ENCODE data around the gene TLE2.
"Not testable (repeated sequence)": the region's sequence is repeated elsewhere in the genome, so short reads cannot be mapped to it uniquely, and the experiment has no call there.

TLE2 gene

DNA sequence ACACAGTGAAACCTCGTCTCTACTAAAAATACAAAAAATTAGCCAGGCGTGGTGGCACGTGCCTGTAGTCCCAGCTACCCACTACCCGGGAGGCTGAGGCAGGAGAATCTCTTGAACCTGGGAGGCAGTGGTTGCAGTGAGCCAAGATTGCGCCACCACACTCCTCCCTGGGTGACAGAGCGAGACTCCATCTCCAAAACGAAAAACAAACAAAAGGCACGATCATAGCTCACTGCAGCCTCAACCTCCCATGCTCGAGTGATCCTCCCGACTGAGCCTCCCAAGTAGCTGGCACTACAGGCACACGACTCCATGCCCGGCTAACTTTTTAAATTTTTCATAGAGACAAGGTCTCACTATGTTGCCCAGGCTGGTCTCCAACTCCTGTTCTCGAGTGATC, 17.0 kb downstream of the TLE2 start:
- not testable (repeated sequence) for DNase-seq

DNA sequence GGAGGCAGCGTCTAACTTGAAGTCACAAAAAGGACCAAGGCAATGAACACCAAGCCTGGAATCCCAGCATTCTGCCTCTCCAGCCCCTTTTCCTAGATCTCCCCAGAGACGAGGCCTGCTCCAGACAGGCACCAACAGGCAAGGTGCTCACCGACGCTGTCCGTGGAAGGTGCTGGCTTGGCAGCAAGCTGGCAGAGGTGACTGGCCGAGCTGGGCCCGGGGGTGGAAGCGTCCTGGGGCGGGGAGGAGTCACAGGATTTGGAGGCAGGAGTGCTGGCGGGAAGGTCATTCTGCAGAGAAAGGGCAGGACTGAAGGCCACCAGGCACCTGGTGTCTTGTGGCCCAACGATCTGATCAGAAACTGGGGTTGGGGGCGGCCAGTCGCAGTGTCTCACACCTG, 18.2 kb downstream of the TLE2 start:
- no peak for DNase-seq

DNA sequence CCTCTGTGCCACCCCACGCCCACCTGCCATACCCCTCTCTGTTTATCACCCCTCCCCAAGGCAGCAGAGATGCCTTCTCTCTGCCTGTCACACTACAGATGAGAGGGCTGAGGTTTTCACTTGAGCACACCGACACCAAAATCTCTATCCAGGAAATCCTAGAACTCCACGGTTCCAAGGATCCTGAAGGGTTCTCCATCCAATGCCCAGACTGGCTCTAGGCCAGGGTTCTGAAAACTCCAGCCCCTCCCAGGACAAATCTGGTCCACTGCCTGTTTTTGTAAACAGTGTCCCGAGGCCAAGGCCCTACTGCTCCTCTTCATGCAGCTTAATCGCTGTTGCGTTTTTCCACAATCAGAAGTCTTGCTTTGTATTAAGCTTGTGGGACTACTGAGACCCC, 20.1 kb downstream of the TLE2 start:
- no peak for DNase-seq

DNA sequence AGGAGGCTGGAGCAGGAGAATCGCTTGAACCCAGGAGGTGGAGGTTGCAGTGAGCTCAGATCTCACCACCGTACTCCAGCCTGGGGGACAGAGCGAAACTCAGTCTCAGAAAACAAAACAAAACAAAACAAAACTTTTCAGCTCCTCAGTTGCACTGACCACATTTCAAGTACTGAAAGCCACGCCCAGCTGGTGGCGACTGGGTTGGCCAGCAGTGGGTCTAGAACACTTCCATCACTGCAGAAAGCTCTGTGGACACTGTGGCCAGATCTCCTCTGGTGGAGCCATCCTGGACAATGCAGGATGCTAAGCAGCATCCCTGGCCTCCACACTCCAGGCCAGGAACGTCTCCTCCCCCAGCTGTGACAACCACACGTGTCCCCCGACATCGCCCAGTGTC, 21.1 kb downstream of the TLE2 start:
- no peak for DNase-seq

DNA sequence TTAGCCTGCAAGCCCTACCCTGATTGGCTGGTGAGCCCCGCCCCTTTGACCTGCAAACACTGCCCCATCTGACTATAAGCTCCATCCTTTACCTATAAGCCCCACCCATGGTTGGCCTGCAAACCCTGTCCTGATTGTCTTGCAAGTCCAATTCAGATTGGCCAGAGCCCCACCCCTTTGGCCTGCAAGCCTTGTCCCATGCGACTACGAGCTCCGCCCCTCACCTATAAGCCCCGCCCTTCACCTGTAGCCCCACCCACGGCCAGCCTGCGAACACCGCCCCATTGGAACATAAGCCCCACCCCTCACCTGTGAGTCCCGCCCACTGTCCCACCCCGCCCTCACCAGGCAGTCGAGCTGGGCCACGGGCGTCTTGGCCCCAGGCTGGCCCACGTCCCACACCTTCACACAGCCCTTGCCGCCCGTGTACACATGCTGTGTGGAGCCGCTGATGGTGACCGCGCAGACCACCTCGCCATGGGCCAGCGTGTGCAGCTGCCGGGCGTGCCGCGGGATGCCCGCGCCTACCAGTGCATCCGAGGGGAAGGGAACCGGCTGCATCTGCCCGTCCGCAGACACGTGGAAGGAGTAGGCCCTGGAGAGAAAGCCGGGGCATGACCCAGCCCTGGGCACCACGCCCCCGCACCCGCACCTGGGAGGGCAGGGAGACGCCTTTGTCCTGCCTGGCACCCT, 22.9 kb downstream of the TLE2 start:
- DNase-seq, result no peak

DNA sequence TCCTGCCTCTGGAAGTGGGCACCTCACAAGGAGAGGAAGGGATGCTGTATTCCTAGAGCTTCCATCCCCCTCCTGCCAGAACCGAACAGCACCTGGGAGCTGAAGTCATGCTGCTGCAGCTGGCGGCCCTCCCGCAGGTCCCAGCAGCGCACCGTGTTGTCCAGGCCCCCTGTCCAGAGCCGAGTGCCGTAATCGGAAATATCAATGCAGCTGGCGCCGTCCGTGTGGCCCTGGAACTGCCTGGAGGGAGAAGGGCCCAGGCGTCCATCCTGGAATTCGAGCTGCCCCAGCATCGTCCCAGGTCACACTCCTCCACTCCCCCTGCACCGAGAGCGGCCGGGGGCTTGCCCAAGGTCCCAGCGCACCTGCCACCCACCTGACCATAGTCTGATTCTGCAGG, 23.7 kb downstream of the TLE2 start:
- no peak for DNase-seq

DNA sequence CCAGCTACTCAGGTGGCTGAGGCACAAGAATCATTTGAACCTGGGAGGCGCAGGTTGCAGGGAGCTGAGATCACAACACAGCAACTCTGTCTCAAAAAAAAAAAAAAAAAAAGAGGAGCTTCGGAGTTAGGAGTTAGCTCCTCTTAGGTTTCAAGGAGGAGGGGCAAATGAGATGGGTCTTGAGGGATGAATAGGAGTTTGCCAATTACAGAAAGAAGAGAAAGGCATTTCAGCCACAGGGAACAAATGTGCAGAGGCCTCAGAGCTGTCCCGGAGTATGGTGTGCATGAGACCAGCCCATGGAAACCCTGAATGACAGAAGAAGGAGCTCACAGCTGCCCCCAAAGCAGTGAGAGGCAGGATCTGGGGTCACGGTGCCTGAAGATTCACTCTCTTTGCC, 24.6 kb downstream of the TLE2 start:
- DNase-seq, result no peak

DNA sequence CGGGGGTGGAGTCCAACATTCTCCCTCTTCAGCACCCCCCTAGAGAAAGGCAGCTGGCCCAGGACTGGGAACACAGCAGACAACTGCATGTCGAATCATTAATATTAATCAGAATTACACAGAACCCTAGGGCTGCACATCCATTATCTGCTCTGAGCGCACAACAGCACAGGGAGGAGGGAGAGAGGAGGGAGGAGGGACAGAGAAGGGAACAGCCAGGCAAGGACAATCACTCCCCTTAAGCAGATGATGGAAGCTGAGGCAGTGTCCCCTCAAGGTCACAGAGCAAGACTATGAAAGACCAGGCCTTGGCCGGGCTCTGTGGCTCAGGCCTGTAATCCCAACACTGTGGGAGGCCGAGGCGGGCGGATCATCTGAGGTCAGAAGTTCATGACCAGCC, 26.0 kb downstream of the TLE2 start:
- no peak for DNase-seq

DNA sequence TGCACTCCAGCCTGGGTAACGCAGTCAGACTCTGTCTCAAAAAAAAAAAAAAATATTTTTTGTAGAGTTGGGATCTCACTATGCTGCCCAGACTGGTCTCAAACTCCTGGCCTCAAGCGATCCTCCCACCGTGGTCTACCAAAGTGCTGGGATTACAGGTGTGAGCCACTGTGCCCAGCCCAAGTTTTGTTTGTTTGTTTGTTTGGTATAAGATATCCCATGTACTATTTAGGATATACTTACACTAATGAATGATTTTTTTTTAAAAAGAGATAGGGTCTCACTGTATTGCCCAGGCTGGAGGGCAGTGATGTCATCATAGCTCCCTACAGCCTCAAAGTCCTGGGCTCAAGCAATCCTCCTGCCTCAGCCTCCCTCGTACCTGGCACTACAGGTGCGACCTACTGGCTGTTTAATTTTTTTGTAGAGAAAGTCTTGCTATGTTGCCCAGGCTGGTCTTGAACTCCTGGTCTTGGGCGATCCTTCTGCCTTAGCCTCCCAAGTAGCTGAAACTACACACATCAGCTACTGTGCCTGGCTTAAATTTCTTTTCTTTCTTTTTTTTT, 27.8 kb downstream of the TLE2 start:
- DNase-seq, result no peak

DNA sequence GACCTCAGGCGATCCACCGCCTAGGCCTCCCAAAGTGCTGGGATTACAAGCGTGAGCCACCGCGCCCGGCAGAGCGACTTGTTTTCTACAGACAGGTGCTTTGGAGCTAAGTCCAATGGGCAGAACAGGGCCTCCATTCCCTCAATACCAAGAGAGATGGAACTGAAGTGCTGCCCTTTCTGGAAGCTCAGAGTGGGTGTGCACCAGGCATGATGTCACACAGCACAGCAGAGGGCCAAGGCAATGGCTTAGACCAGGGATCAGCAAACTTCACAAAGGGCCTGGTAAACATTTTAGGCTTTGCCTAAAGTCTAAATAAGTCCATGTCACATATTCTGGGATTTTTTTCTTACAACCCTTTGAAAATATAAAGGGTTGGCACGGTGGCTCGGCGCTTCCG, 30.4 kb downstream of the TLE2 start:
- no peak for DNase-seq

DNA sequence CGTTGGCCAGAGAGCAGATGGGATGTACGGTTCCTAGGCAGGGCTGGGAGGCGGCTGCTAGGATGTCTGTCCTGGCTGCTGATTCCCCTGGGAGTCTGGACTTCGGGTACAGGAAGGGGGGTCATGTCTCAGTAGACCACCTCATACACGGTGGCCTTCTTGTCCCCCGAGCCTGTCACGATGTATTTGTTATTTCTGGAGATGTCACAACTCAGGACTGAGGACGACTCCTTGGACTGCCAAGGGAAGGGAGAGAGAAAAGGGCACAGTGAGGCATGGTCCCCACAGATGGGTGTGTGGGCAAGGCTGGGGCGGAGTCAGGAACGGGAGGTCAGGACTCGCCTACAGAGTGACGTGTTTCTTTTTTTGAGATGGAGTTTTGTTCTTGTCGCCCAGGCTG, 31.4 kb downstream of the TLE2 start:
- DNase-seq, result no peak

DNA sequence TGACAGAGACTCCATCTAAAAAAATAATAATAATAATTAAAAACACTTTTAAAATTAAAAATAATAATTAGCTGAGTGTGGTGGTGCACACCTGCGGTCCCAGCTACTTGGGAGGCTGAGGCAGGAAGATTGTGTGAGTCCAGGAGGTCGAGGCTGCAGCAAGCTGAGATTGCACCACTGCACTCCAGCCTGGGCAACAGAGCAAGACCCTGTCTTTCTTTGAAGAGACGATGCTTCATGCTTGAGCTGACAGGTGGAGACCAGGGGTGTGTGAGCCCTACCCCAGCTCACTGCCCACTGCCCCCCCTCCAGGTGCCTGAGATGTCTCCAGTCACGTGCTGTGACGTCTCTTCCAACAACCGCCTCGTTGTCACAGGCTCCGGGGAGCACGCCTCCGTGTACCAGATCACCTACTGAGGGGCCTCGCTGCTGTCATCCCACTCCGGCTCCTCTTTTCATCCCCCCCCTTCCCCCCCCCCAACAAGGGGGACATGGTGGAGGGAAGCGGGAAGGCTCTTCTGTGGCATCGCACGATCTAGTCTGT, 34.4 kb downstream of the TLE2 start:
- no peak for DNase-seq

DNA sequence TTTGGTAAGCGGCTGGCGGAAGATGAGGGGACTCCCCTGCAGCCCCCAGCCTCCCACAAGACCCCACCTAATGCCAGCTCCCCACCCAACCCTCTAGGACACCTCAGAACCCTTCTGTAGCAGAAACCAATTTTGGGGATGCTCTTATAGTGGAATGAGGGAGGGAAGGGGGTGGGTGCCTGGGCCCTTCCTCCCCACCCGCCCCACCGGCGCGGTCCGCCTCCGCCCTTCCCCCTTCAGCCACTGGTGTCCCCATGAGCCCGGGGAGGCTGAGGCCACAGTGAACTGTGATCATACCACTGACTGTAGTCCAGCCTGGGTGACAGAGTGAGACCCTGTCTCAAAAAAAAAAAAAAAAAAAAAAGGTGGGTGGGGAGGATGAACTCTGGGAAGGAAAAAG, 35.5 kb downstream of the TLE2 start:
- DNase-seq, result no peak

DNA sequence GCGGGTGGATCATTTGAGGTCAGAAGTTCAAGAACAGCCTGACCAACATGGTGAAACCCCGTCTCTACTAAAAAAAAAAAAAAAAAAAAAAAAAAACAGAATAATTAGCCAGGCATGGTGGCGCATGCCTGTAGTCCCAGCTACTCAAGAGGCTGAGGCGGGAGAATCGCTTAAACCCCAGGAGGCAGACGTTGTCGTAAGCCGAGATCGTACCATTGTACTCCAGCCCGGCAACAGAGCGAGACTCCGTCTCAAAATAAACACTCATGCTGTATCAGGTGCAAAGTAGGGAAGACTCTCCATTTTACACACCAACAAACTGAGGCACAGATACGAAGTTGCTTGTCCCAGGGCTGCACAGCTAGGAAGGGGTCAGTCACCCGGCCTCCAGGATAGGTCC, 36.1 kb downstream of the TLE2 start:
- no peak for DNase-seq

DNA sequence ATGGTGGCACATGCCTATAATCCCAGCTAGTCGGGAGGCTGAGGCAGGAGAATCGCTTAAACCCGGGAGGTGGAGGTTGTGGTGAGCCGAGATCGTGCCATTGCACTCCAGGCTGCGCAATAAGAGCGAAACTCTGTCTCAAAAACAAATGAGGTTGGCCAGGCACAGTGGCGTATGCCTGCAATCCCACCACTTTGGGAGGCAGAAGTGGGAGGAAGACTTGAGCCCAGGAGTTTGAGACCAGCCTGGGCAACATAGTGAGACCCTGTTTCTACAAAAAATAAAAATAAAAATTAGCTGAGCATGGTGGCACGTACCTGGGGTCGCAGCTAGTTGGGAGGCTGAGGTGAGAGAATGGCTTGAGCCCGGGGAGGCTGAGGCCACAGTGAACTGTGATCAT, 36.7 kb downstream of the TLE2 start:
- not testable (repeated sequence) for DNase-seq

DNA sequence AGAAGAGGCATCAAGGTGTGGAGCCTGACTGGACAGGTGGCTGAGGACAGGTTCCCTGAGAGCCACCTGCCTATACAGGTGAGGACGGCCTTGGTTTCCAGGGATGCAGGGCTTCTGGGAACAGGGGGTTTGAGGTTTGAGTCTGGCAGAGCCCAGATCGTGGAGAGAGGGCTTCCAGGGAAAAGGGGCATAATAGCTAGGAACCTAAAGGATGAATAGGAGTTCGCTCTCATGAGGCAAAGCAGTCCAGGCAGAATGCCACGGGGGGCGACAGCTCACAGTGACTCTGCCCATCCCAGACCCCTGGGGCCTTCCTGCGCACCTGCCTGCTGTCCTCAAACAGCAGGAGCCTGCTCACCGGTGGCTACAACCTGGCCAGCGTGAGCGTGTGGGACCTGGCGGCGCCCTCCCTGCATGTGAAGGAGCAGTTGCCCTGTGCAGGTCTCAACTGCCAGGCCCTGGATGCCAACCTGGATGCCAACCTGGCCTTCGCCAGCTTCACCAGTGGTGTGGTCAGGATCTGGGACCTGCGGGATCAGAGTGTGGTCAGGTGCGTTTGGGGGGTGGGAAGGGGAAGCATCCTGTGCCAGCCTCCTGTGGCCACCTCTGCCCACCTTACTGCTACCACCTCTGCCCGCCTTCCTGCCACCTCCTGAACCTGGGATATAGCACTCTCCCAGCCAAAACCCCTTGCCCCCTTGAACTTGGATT, 39.7 kb downstream of the TLE2 start:
- no peak for DNase-seq

DNA sequence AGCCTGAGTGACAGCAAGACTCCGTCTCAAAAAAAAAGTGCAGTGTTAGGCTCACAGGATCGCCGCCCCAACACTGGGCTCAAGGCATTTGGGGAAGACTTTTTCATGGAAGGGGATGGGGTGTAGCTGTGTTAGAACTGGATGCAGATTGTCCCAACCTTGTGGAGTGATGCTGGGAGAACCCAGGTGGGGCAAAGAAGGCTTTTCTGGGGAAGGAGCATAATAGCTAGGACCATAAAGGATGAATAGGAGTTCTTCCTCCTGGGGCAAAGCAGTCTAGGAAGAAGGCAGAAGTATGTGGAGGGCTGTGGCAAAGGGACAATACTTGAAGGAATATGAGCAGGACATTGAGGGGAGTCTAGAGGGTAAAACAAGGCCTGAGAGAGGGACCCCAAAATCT, 40.5 kb downstream of the TLE2 start:
- no peak for DNase-seq

DNA sequence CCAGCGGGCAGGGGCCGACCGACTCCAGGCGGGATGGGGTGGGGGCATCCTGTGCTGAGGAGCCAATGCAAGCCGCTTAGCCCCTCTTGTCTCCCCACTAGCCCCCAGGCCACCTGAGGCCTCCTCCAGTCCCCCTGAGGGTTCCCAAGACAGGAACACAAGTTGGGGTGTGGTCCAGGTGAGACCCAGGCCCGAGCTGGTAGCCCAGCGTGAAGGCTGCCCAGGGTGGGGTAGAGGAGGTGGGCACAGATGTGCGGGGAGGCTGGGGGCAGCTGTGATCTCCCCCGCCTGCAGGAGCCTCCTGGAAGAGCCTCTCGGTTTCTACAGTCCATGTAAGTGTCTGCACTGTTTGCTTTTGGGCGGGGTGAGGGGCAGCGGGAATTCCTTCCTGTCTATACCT, 41.3 kb downstream of the TLE2 start:
- no peak for DNase-seq

DNA sequence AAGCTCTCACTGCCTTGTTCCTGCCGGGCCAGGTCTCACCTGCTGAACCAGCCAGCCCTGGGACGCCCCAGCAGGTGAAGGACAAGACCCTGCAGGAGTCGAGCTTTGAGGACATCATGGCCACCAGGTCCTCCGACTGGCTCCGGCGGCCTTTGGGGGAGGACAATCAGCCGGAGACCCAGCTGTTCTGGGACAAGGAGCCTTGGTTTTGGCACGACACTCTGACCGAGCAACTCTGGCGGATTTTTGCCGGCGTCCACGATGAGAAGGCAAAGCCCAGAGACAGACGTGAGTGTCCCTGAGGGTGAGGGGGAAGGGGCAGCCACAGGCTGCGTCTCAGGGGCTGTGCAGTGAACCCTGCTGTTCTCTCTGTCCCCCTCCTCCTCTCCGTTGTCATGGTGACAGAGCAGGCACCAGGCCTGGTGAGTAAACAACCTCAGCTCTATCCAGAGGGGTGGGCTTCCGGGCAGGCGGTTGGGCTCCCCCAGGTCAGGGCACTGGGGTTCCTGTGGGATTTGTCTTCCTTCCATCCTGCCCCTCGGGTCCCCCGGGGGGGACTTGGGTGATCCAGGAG, 42.0 kb downstream of the TLE2 start:
- peak; percentile 63 for DNase-seq

DNA sequence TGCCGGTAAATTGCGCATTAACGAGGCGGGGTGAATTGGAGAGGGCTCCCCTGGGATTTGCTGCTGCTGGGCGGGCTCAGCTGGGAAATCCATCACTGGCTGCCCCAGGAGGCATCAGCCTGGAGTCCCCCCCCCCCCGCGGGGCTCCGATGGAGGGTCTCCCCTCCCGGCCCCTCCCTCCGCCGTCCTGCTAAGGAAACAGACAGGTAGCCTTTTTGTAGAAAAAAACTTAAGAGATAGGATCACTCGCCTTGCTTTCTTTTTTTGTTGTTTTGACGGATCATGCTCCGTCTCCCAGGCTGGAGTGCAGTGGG, 44.9 kb downstream of the TLE2 start:
- no peak for DNase-seq

DNA sequence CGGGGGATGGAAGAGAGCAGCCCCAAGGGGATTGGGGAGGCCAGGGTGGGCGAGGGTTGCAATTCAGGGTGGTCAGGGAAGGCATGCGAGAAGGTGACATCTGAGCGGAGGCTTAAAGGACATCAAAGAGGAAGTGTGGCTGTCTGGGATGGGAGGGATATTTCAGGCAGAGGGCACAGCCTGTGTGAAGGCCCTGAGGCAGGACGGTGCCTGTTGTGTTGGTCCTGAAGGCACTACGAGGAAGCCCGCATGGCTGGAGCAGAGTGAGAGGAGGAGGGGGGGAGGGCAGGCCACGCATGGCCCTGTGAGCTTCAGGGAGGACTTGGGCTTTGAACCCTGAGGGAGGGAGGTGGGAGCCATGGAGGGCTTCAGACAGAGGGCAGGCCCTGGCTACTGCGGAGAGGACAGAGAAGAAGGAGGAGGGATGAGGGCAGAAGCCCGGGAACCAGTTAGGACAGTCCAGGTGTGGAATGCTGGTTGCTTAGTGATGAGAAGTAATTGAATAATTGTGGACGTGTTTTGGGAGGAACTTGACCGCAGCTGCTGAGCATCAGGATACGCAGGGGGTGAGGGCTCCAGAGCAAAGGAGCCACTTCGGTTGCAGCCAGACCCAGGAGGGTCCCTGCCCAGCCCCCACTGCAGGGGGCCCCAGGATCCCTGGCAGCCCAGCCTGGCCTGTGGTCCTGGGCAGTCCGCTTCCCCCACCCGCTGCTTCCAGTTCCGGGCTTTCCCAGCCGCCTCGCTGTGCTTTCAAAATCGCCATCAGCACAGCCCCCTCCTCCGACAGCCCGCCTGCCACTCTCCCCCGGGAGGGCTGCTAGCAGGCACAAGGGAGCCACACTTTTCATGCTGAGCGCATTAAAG, 45.5 kb downstream of the TLE2 start:
- DNase-seq, result peak; percentile 96

DNA sequence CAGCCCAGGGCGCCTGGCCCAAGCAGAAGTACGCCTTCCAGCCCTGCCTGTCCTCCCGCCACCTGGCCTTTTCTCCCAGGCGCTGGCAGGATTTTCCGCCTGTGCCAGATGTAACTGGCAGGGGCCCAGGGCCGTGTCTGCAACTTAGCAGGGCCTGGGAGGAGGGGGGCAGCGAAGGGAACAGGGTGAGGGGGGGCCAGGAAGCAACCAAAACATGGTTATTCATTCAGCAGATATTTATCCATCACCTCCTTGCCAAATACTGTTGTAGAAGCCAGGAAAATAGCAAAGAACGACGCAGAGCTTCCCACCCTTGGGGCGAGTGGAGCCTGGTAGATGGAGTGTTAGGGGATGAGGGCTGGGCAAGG, 46.1 kb downstream of the TLE2 start:
- peak; percentile 92 for DNase-seq

DNA sequence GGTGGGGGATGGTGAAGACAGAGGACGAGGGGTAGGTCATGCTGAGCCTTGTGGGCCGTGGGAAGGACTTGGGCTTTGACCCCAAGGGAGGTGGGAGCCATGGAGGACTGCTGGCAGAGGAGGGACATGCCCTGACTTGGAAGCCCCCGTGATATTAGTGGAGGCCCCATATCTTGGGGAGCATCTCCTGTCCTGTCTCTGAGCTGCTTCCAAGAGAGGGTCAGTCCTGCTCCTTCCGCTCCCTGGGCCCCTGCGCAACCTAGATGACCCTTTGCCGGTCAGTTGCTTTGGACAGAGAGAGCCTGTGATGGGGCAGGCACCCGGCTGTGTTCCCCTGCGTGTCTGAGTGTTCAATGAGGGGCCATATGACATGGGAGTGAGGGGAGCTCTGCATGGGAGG, 46.5 kb downstream of the TLE2 start:
- DNase-seq, result no peak

All from COR-L47 (cell line).